ENCODE results near the gene ENC1.

- TF ChIP-seq CTCF (IDR thresholded peaks at IDR 0.05): no peak
- no peak for TF ChIP-seq POLR2A (IDR thresholded peaks at IDR 0.05)
Measured at GRCh38 chr5:74632947-74633356, 7.6 kb downstream of the ENC1 start.

Data from thyroid gland (tissue), 4 donors.